HG03342 (cell line): ENCODE results near the gene GLB1L.
A peak's percentile ranks its signal among the peaks of the same experiment; 100 is the strongest.

Source experiments
- ATAC-seq: cut with Tn5 transposase; IDR thresholded peaks from one replicate; pipeline ENCODE4 v1.9.1; 2021; ENCODE audit warnings: mild to moderate bottlenecking, moderate library complexity; ENCODE audit not compliant: unreplicated experiment

Gene GLB1L

GRCh38 chr2:219253753-219254589 is 8.7 kb upstream of the GLB1L start, which contains the start of gene TUBA4A:
TSS of gene TUBA4A (minus strand) at chr2:219253918. CDS start at chr2:219253858, 60 bp downstream.
- ATAC-seq, result peak; percentile 46

- ATAC-seq, result peak; percentile 5
Measured at GRCh38 chr2:219252900-219253752, 7.9 kb upstream of the GLB1L start, which contains the start of gene TUBA4B. TSS of gene TUBA4B (plus strand) at chr2:219253243. CDS start at chr2:219253408, 165 bp downstream.

GRCh38 chr2:219252570-219252899 is 7.3 kb upstream of the GLB1L start:
- no peak for ATAC-seq

- no peak for ATAC-seq
Measured at GRCh38 chr2:219252084-219252483, 6.8 kb upstream of the GLB1L start.

GRCh38 chr2:219251656-219252055 is 6.4 kb upstream of the GLB1L start:
- no peak for ATAC-seq

GRCh38 chr2:219250049-219250781 is 5.0 kb upstream of the GLB1L start:
- ATAC-seq, result no peak

- peak; percentile 52 for ATAC-seq
Measured at GRCh38 chr2:219249203-219249980, 4.1 kb upstream of the GLB1L start.

GRCh38 chr2:219248845-219249202 is 3.6 kb upstream of the GLB1L start:
- ATAC-seq, result no peak

GRCh38 chr2:219247678-219248642 is 2.7 kb upstream of the GLB1L start:
- no peak for ATAC-seq

- ATAC-seq, result no peak
Measured at GRCh38 chr2:219246559-219246958, 1.3 kb upstream of the GLB1L start.

GRCh38 chr2:219245899-219246230 is 621 bp upstream of the GLB1L start:
- ATAC-seq, result no peak

GRCh38 chr2:219244789-219245147 is 476 bp downstream of the GLB1L start:
- no peak for ATAC-seq

GRCh38 chr2:219243291-219243761 is 1.9 kb downstream of the GLB1L start:
- no peak for ATAC-seq

GRCh38 chr2:219234331-219234730 is 10.9 kb downstream of the GLB1L start:
- ATAC-seq, result no peak

- peak; percentile 20 for ATAC-seq
Measured at GRCh38 chr2:219230059-219230540, 15.1 kb downstream of the GLB1L start.

GRCh38 chr2:219229305-219230058 is 15.8 kb downstream of the GLB1L start, which contains the start of the genes ANKZF1 and ATG9A:
TSS of gene ANKZF1 (plus strand) at chr2:219229806. CDS start at chr2:219230258, 452 bp downstream.
TSS of gene ATG9A (minus strand) at chr2:219229636. CDS start at chr2:219228024, 1,612 bp downstream.
- peak; percentile 96 for ATAC-seq

GRCh38 chr2:219228911-219229304 is 16.3 kb downstream of the GLB1L start:
- no peak for ATAC-seq
